ENCODE data around the gene TLR5. TPM values are rescaled to one million over a fixed set of nuclear protein-coding genes. Genes with fewer than 3 reads are reported as not detected.

TLR5 gene
- total and polyA plus RNA-seq, 2 of the 4 experiments (the other 2 are of a cell fraction) = 0.09 to 0.18 TPM

DNA sequence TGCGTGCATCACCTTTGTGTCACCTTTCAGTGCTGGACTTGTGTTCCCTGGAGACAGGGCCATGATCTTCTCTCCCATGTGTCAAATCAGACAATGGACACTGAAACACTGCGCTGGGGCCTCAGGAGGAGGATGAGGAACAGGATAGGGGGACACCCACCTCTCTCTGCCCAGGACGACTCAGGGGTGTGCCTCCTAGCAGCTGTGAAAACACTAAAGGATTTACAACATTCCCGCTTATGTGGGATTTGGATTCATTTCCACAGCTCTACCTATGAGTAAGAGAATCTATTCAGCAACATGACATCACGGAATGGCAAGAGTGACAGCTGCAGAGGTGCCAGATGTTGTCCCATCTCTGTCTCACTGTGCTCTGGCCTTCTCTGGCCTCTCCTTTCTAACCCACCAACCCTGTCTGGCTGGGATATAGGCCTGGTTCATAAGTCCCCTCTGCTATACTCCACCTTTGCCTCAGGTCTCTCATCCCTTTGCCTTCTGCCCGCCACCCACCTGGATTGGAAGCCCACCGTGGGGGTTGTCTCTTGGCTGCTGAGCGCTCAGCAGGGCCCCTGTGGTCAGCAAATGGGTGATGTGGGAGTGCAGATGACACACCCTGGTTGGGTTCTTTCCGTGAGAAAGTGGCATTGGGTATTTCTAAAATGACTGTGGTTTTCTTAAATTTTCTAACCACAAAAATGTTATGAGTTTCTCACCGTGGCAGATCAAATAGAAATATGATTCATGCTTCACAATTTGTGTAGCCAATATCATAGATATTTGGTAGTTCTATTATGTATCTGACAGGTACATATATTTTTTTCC lies 47.1 kb upstream of the TLR5 start:
- Histone ChIP-seq H3K79me1 (ENCODE audit: low read depth in 1 of 2, low read length in 2 of 2) (no peaks in the 10 kb centered on the region), H2AFZ (replicated peaks; ENCODE audit: low read length, poor library complexity) (no peak overlapping the region), H4K91ac (ENCODE audit: insufficient read depth, low read depth, low read length) (no peak overlapping the region), H3K56ac (ENCODE audit: extremely low read depth, insufficient read depth, low read length) (no peak overlapping the region), H3K4ac (ENCODE audit: low read depth, low read length) (no peak overlapping the region), H3K27me3 (ENCODE audit: control insufficient read depth, insufficient read depth, low read length) (peaks cover 10% of the 10 kb centered on the region), H2BK5ac (ENCODE audit: low read depth, low read length, poor library complexity, severe bottlenecking) (no peak overlapping the region), H3K9me3 (ENCODE audit: control insufficient read depth, insufficient read depth, low read length) (no peaks in the 10 kb centered on the region), H4K8ac (ENCODE audit: low read depth in 2 of 2, low read length in 2 of 2) (no peak overlapping the region), H3K23ac (ENCODE audit: low read depth, low read length) (no peak overlapping the region), H3K4me1 (ENCODE audit: control insufficient read depth, insufficient read depth, low read length) (no peaks in the 10 kb centered on the region), H3K4me3 (ENCODE audit: insufficient read depth, low read depth, low read length) (no peak overlapping the region), H2BK20ac (ENCODE audit: low read depth, low read length) (no peak overlapping the region), H3K36me3 (ENCODE audit: control insufficient read depth, insufficient read depth, low read length) (no peaks in the 10 kb centered on the region), H3K27ac (ENCODE audit: insufficient read depth, low read length) (no peak overlapping the region), H3K9ac (ENCODE audit: low read depth, low read length) (no peak overlapping the region), H3K14ac (replicated peaks; ENCODE audit: low read depth, low read length) (no peak overlapping the region), H2AK9ac (replicated peaks; ENCODE audit: low read depth, low read length, poor library complexity) (no peak overlapping the region), H4K20me1 (ENCODE audit: insufficient read depth, low read length) (no peaks in the 10 kb centered on the region), H3K9me1 (ENCODE audit: insufficient read depth, low read length) (no peaks in the 10 kb centered on the region), H4K5ac (ENCODE audit: low read depth, low read length) (no peak overlapping the region), H2AK5ac (ENCODE audit: low read depth, low read length) (no peak overlapping the region), H2BK15ac (ENCODE audit: low read depth, low read length) (no peak overlapping the region), H3K4me2 (ENCODE audit: low read depth, low read length) (no peak overlapping the region), H3K18ac (ENCODE audit: low read depth, low read length) (no peak overlapping the region), H2BK120ac (ENCODE audit: low read depth, low read length) (no peak overlapping the region)
- dilution Hi-C loops (cut with HindIII; ENCODE audit: low sequenced_read_pairs, unreplicated experiment) = no loop called here
- TF ChIP-seq CEBPB (IDR thresholded peaks at IDR 0.05; ENCODE audit: low read depth, low read length) = no peak
- TF ChIP-seq, protein P1, sequence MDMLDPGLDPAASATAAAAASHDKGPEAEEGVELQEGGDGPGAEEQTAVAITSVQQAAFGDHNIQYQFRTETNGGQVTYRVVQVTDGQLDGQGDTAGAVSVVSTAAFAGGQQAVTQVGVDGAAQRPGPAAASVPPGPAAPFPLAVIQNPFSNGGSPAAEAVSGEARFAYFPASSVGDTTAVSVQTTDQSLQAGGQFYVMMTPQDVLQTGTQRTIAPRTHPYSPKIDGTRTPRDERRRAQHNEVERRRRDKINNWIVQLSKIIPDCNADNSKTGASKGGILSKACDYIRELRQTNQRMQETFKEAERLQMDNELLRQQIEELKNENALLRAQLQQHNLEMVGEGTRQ (IDR thresholded peaks at IDR 0.05; ENCODE audit: low read depth, low read length) = no peak
- no peak for TF ChIP-seq SMC3 (IDR thresholded peaks at IDR 0.05; ENCODE audit: low read depth, low read length)
- no peak for TF ChIP-seq FOS (IDR thresholded peaks at IDR 0.05; ENCODE audit: low read depth, low read length)
- no peak for TF ChIP-seq MAZ (IDR thresholded peaks at IDR 0.05; ENCODE audit: borderline replicate concordance, low read depth, low read length)
- TF ChIP-seq, protein P2, sequence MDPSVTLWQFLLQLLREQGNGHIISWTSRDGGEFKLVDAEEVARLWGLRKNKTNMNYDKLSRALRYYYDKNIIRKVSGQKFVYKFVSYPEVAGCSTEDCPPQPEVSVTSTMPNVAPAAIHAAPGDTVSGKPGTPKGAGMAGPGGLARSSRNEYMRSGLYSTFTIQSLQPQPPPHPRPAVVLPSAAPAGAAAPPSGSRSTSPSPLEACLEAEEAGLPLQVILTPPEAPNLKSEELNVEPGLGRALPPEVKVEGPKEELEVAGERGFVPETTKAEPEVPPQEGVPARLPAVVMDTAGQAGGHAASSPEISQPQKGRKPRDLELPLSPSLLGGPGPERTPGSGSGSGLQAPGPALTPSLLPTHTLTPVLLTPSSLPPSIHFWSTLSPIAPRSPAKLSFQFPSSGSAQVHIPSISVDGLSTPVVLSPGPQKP (IDR thresholded peaks at IDR 0.05; ENCODE audit: borderline replicate concordance, low read depth, low read length) = no peak
- no peak for TF ChIP-seq NFE2L2 (IDR thresholded peaks at IDR 0.05; ENCODE audit: low read depth, low read length)
- TF ChIP-seq MAFK (IDR thresholded peaks at IDR 0.05; ENCODE audit: low read depth, low read length) = no peak
- no peak for TF ChIP-seq BHLHE40 (IDR thresholded peaks at IDR 0.05; ENCODE audit: low read depth, low read length)
- no peak for TF ChIP-seq RCOR1 (IDR thresholded peaks at IDR 0.05; ENCODE audit: insufficient replicate concordance, low read length)
- no peak for TF ChIP-seq MXI1 (IDR thresholded peaks at IDR 0.05; ENCODE audit: borderline replicate concordance, low read depth, low read length)
- CTCF ChIA-PET = no interaction called here
- in situ Hi-C loops (cut with MboI; ENCODE audit: low sequenced_read_pairs) = no loop called here
- no CpG with 5 or more reads among the region's 10 CpGs for WGBS, 2 experiments (ENCODE audit: extremely low coverage in 2 of 2, insufficient read length in 1 of 2)
- no TSS peak for BruUV-seq (replicated peaks)
- ATAC-seq (ENCODE audit: low read depth) = no peak
- POLR2A ChIA-PET (ENCODE audit: unreplicated experiment) = no interaction called here
- peak; percentile 31 for DNase-seq
- intact Hi-C loops (cut with micrococcal nuclease) = no loop called here
